GM21423 (cell line): Measurements from ENCODE around the gene ANKMY1.

Experiments
- ATAC-seq: cut with Tn5 transposase; IDR thresholded peaks from one replicate; pipeline ENCODE4 v1.9.1; 2021; ENCODE audit warnings: mild to moderate bottlenecking, moderate library complexity; ENCODE audit not compliant: unreplicated experiment

ANKMY1 gene

DNA sequence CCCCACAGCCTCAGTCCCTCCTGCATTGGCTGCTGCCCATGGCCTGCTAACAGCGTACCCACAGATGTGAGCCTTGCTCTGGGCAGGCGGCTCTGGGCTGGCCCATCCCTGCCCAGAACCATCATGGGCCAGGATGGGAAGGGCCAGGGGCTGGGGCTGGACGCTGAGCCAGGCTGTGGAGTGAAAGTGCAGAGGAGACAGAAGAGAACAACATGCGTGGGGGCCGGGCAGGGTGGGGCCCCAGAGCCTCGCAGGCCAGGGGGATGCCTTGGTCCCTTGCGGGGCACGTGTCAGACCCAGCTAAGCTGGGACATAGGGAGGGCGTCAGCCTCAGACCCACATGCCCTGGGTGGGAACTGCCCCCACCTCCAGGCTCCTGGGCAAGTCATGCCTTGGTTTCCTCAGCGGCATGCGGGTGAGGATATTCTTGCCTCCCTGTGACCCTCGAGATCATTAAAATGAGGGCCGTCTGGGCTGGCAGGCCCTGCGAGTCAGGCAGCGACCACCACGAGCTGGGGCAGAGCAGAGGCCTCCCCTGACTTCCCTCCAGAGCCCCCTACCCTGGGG, 95.0 kb downstream of the ANKMY1 start:
- no peak for ATAC-seq

DNA sequence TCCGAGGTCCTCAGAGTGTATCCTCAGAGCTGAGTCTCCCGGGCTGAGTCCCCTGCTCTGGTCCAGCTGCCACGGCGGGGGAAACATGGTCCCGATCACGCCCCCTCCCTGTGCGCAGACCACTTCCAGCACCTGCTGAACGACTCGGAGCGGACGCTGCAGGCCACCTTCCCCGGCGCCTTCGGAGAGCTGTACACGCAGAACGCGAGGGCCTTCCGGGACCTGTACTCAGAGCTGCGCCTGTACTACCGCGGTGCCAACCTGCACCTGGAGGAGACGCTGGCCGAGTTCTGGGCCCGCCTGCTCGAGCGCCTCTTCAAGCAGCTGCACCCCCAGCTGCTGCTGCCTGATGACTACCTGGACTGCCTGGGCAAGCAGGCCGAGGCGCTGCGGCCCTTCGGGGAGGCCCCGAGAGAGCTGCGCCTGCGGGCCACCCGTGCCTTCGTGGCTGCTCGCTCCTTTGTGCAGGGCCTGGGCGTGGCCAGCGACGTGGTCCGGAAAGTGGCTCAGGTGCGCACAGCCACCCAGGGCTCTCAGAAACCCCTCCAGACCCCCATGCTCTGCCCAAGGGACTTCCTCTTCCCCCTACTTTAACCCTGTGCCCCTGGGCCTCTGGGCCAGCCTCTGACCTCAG, 95.6 kb downstream of the ANKMY1 start:
- ATAC-seq, result no peak

DNA sequence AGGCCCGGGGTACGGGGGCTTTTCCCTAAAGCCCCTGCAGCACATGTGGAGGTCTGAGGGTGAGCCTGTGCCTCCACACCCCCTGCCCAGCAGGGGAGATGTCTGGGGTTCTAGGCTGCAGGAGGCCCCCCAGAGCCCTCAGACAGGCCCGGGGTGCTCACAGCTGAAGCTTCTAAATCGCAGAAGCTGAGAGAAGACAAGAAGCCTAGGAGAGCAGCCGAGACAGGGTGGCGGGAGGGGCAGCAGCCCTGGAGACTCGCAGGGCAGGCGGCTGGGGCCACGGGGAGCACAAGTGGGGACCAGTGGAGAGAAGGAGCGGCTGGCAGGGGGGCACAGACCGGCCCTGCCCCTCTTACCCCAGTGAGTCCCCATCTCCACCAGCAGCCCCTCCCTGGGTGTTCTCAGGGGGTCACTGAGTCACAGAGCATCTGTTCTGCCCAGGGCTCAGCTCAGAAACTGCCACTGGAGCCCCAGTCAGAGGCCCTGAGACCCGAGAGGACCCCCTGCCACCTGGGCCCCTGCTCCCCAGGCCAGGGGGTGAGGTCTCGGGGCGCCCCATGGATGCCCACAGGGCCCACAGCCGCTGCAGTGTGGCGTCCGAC, 96.2 kb downstream of the ANKMY1 start:
- no peak for ATAC-seq

DNA sequence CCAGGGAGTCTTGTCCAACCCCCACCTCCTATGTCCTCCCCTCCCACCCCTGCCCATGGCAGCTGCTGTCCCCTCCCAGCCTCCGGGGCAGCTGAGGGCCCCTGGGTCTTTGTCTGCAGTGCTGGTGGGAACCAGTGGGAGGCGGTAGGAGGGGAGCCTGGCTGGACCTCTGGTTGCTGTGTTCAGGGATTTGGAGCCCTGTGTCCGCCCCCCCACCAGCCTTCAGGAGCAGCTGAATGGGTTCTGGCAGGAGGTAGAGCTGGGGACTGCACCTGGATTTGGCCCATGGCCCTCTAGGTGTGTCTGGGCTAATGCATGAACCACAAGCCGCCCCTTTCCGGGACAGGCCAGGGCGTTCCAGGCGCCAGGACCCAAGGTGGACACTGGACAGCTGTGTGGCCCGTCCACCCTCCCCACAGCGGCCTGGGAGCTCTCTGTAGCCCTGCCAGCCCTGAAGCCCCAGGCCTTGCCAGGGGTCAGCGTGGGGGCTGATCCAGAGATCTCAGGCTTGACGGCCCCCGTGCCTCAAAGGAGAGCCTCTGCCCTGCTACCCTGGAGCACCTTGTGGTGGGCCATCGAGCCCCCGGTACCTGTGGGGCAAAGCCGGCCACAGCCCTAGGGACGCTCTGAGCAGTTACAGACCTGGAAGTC, 96.9 kb downstream of the ANKMY1 start:
- no peak for ATAC-seq

DNA sequence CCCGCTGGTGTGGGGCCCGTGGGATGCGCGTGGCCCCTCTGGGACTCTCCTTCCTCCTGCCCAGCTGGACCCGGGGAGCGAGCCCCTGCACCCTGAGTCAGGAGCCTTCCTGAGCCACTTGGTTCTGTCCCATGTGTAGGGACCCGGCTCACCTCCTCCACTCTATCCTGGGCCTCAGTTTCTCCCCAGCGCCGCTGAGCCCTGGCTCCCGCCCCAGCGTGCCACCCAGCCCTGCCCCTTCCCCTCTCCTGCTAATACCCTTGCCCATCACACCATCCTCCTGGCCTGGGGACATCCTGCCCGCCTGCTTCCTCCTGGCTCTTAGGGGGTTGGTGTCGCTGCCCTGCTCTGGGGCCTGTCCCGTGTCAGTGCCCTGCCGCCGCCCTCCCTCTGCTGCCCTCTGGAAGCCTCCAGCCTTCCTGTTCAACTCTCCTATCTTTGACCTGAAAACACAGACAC, 97.5 kb downstream of the ANKMY1 start:
- ATAC-seq, result no peak

DNA sequence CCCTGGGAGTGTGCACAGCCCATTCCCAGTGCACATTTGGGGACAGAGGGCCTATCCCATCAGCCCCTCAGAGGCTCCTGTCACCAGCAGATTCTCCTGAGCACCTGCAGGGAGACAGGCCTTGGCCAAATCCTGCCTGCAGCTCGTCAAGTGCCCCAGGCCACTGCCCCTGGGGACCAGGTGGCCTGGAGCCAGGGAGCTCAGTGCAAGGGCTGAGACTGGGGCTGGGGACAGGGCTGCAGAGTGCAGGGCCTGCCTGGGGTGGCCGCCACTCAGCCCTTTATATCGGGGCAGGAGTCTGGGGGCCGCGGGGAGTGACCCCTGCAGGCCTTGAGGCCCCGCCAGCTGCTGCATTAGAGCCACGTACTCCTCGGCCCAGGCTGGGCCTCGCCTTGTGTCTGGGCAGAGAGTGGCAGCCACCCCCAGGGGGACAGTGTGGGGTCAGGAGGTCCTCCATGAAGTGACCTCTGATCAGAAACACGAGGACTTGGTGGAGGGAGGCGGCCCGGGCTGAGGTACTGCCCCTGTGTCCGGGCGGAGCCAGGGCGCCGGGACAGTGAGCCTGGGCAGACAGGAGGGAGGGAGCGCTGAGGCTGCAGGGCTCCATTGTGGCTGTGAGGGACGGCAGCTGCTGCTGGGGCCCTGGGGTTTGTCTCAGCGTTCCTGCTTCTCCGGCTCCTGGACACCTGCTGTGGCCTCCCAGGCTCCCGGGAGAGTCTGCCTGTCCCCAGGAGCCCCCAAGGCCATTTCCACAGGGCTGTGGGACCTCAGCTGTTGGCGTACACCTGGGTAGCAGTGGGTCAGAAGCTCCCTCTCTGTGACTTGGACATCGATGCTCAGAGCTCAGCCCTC, 98.2 kb downstream of the ANKMY1 start:
- no peak for ATAC-seq

DNA sequence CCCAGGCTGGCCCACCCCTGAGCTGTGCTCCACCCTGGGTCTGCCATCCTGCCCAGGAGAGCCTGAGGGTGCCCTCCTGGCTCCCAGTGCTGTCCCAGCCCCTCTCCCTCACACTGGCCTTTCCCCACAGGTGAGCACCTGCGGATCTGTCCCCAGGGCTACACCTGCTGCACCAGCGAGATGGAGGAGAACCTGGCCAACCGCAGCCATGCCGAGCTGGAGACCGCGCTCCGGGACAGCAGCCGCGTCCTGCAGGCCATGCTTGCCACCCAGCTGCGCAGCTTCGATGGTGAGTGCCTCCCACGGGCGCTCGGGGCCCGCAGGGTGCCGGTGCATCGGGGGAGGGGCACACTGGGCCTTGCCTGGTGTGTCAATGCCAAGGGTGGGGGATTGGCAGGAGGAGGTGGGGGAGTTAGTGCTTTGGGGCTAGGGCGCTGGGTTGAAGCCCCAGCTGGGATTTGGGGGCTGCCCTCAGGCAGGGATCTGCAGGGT, 98.8 kb downstream of the ANKMY1 start:
- ATAC-seq, result no peak

DNA sequence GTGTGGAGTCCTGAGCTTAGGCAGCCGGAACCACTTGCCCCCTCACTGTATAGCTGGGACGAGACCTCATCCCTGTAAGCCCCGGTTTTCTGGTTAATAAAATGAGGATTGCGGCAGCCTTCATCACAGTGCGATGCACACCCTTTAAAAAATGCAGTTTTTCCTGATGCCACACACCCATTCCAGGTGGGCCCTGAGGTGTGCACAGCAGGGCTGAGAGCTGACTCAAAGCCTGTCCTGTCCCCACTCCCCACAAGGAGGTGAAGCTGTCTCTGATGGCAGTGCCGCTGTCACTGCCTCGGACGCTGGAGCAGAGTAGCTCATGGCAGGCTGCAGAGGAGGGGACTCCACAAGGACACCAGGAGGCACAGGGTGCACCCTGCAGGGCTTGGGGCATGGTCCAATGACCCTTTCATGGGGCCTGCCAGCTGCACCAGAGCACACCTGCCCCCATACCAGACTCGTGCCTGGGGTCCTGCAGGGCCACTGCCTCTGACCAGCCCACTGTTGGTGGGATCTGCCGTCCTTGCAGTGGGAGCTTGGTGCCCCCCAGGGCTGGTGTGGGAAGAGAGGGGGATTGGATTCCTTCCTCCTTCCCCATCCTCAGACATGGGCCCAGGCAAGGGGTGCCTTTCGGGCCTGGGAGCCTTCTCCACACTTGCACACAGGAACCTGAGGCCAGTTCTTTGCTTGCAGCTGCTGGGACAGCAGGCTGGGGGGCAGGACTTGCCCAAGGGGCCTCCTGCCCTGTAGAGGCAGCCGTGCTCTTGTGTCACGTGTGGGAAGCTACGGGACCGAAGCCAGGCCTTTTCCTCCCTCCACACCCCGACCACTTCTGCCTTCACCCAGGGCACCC, 99.5 kb downstream of the ANKMY1 start:
- ATAC-seq, result no peak

DNA sequence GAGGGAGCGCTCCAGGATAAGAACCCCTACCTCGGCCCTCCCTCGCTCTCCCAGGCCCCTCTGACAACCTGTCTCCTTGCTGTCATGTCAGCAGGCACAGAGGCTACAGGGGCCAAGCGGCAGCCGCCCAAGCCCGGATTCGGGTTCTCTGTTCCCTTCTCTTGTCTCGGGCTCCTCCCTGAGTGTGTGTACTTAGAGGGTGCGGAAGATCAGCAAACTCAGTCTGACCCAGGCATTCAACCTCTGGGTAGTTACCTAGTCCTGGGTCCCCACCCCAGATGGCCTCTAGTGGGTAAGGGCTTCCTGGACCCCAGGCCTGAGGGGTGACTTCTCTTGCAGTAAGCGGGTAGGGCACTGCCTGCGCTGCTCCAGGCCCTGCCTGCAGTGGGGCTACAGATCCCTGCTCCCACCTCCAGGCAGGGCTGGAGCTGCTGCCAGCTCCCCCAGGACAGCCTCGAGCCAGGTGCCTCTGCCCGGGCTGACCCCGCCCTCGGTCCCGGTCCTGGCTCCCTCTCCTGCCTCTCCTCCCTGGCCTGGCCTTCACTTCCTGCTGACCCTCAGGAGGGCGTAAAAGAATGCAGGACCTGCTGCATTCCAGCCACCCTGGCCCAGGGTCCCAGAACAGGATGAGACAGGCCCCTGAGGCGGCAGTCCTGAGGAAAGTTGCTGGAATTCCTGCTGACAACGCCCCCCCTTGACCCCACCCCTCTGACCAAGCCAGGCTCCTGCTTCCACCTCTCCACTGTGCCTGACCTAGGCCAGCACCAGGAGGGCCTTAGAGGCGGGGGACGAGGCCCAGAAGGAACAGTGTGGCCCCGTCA, 100.4 kb downstream of the ANKMY1 start:
- ATAC-seq, result no peak

DNA sequence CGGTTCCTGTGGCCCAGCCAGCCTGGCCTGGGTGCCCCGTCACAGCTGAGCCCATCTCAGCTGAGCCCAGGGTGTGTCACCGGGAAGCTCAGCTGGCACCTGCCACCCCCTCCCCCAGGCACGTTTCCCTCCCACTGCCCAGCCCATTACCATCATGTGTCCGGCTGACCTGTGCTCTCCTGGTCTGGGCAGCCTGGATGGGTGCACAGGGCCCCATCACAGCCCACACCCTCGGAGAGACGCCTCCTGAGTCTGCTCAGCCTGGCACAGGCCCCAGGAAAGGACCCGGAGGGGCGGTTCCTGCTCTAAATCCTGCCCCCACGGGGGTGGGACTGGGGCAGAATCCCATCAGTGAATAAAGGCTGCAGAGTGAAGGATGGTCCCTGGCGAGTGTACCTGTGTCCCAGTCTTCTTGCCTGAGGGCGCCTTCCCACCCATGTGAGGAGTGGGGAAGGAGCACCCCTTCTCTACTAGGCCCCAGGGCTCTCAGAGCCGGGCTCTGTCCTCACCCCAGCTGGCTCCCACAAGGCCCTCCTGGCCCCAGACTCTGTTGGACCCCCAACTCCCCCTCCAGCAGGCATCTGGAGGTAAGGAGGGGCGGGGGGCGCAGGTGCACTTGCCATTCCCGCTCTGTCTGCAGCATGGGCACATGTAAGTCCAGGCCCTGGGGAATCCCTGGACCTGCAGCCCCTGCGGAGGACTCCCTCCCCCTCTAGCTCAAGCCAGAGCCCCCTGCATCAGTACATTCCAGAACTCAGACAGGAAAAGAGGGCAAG, 101.2 kb downstream of the ANKMY1 start:
- ATAC-seq, result no peak

DNA sequence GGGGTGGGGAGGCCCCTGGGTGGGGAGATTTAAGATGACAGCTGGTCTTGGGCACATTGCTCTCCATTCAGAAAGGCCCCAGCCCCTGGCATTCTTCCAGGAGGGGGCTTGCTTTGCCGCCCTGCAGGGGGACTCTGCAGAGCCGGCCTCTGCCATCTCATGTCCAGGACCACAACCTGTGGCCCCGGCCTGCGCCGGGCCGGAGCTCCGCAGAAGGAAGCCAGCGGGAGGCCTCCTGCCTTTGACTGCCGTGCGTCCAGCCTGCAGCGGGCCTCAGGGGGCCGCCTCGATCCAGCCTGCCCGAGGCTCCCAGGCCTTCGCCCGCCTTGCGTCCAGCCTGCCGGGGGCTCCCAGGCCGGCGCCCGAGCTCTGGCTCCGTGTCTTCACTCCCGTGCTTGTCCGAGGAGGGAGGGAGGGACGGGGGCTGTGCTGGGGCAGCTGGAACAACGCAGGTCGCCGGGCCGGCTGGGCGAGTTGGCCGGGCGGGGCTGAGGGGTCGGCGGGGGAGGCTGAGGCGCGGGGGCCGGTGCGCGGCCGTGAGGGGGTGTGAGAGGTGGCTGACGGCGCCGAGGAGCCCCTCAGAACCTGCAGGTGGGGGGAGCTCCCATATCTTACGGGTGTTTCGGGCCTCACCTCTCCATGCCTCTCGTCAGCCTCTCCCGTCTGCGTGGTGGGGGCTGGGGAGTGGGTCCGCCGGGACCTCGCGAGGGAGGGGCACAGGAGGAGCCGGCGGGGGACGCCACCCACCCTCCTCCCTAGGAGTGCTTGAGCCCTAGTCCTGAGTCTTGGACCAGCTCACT, 101.9 kb downstream of the ANKMY1 start:
- ATAC-seq, result no peak

DNA sequence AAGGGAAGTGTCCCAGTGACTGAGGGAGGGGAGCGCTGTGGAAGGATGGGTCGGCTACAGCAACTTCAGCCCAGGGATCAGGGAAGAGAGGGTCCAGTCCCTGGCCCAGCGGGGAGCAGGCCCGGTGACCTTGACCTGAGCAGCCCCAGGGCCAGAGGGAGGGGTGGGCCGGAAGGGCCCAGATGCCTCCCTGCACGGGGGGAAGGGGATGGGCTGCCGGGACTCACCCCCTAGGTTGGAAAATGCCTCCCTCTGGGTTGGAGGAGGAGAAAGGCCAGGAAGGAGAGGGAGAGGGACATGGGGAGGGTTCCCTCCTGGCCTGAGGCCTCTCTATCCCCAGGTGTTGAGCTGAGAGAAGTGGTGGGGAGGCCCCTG, 102.5 kb downstream of the ANKMY1 start:
- ATAC-seq, result no peak

DNA sequence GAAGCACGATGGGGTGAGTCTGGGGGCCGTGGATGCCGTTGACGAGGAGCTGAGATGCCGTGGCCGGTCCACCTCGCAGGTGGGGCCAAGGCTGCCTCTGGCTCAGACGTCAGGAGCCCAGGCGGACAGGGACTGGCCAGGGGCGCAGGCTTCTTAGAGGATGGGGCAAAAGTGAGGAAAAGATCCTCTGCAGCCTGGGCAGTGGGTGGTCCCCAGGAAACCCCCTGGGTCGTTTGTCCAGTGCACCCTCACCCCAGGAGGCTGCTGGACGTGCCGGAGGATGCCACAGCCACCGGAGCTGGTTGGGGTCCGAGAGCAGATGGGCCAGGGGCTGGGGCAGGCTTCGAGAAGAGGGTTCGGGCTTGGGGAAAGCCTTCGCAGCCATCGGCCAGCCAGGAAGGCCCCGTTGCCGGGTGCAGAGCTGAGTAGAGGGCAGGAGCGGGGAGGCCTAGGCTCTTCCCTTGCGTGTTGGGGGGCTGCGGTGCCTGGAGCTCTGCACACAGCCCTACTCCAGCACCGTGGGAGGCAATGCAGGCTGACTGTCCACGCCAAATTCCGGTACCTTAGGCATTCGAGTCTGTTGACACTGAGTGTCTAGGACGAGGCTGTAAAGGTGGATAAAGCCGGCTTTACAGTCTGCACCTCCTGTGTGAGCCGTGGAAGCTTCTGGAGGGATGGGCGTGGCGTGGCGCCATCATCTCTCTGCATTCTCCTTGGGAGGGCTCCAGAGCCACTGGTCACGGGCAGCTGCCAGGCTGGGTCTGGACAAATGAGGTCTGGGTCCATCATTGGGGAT, 103.5 kb downstream of the ANKMY1 start:
- ATAC-seq, result no peak

DNA sequence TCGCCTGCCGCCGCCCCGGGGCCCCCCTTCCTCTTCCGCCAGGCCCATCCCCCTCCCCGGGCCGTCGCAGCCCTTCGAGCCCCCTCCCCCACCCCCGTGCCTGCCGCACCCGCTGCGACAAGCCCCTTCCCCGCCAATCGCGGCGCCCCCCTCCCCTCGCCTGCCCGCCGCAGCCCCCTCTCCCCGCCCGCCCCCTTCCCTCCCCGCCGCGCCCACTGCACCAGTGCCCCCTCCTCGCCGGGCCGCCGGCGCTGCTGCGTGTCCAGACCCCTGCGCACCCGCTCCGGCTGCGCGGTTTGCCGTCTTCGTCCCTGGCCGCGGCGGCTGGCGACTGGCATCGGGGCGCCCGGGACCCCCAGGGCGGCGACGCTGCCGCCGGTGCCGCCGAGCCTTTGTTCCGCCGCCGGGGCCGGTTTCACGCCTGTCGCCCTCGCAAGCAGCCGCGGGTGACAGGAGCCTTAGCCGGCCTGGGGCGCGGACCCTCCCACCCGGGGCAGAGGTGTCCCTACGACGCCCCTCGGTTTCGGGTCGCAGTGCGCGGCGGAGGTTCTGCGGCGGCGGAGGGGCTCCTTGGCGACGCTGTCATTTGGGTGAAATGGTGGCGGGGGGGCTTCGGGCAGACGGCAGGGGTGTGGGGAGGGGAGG, 104.2 kb downstream of the ANKMY1 start:
- no peak for ATAC-seq

DNA sequence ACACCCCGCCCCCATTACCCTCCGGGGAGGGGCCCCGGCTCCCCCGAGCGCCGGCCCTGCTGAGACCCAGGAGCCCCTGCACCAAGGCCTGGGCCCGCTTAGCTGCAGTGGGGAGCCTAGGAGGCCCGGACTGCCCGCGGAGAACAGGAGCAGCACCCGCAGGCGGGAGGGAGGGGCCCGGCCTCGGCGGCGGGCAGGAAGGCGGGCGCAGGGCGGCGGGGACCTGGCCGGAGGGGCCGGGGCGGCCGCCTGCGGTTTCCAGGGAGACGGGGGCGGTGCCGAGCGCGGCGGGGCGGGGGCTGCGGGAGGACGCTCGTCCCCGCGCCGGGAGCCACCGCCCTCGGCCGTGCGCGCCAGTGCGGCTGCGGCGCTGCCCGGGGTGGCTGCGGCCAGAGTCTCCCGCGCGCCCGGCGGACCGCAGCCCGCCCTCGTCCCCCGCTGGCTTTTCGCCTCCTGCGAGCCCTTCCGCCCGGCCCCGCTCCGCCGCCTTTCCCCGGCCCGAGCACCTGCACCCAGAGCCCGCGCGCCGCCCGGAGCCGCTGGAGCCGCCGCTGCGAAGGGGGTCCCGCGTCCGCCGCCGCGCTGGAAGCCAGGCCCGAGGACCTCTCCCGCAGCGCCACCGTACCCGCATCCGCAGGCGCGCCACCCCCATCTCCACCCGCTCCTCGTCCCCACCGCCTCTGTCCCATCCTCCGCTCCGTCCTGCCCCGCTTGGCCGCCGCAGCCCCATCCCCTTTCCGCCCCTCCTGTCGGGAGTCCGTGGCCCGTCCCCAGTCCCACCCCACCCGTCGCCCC, 105.1 kb downstream of the ANKMY1 start:
- no peak for ATAC-seq
